ENCODE measurements around the gene SLC30A1.

The SLC30A1 gene

GRCh38 chr1:211536606-211537005 lies 42.4 kb downstream of the SLC30A1 start:
- no peak for TF ChIP-seq CTCF (conservative IDR thresholded peaks at IDR 0.05)
- H3K27ac ChIP-seq, result no peak overlapping the region

GRCh38 chr1:211535346-211535745 lies 43.6 kb downstream of the SLC30A1 start:
- no peak overlapping the region for H3K27ac ChIP-seq
- no peak for TF ChIP-seq CTCF (conservative IDR thresholded peaks at IDR 0.05)

DNA sequence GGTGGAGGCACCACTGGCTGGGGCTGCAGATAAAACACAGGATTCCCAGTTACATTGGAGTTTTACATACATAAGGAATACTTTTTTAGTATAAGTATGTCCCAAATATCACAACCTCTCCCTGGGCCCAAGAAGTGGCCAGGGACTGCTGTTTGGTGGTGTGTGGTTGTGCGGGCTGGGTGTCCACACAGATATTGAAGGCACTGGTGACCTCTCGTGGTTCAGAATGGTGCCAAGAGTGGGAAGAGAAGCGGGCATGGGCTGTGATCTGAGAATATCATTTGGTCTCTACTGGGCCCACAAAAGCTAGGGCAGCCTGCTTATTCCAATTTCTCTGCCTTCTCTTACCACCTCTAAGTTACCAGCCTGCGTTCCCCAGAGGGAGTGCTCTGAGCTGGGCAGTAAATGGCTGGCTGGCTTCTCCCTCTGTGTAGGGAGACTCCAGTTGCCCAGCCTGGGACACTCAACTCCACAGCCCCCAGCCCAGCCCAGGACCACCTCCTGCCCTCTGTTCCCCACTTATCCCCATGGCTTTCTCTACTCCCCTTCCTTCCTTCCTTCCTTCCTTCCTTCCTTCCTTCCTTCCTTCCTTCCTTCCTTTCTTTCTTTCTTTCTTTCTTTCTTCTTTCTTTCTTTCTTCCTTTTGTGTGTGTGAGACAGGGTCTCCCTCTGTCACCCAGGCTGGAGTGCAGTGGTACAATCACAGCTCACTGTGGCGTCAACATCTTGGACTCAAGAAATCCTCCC lies 44.2 kb downstream of the SLC30A1 start:
- no peak for TF ChIP-seq CTCF (conservative IDR thresholded peaks at IDR 0.05)
- H3K27ac ChIP-seq, result no peak overlapping the region

DNA sequence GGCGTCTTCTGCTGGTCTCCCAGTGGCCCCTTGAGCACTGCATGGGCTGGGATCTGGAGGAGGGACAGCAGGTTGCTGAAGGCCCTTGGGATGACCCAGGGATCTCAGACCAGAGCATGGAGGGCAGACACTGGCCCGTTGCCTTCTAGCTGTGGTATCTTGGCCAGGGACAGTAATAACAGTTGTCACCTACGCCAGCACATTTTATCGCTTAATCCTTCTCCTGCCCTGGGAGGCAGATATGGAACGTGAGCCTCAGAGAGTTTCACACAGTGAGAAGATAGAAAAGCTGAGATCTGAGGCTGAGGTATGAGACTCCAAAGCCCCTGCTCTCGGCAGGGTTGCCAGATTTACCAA lies 46.9 kb downstream of the SLC30A1 start:
- no peak for TF ChIP-seq CTCF (conservative IDR thresholded peaks at IDR 0.05)
- no peak overlapping the region for H3K27ac ChIP-seq

- TF ChIP-seq CTCF (conservative IDR thresholded peaks at IDR 0.05), result no peak
- H3K27ac ChIP-seq, result no peak overlapping the region
Observed at GRCh38 chr1:211531194-211532087, 47.5 kb downstream of the SLC30A1 start.

GRCh38 chr1:211530102-211530501 lies 48.9 kb downstream of the SLC30A1 start:
- no peak overlapping the region for H3K27ac ChIP-seq
- no peak for TF ChIP-seq CTCF (conservative IDR thresholded peaks at IDR 0.05)

DNA sequence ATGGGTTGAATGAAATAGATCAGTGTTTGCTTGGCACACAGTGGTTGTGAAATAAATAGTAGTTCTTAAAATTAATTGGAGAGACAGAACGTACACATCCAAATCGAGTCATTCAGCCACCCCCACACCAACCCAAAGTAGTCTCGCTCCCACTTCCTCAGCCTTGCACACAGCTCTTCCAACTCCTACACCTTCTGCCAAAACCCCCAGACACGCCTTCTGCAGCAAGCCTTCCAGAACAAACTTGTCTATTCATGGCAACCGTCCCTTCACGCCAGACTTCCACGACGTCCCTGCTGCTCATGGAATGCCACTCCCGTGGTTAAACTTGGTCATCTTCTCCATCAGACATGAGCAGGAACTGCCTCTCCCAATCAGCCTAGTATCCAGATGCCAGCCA lies 49.5 kb downstream of the SLC30A1 start:
- no peak for TF ChIP-seq CTCF (conservative IDR thresholded peaks at IDR 0.05)
- no peak overlapping the region for H3K27ac ChIP-seq
